H4 (cell line): ENCODE measurements around the gene MCCC2. TPM values are rescaled to one million over a fixed set of nuclear protein-coding genes. Genes with fewer than 3 reads are reported as not detected.

ENCODE experiments used
- total RNA-seq: library from RNA; depleted of rRNA; stranded (reverse); fragments of >200 nt; shearing (Covaris generic); gene quantifications from 2 replicates; pipeline ENCODE4 v1.2.3, GENCODE V29; 2014; rRNA removed

The MCCC2 gene
- total RNA-seq, 1 experiment from 2014 or later, result 46.2 TPM

Other genes starting within 250 kb of the MCCC2 start
- 8.0 and 11.1 TPM in 2 replicates for gene BDP1, start 131.7 kb upstream of the MCCC2 start, total RNA-seq
- not detected in 2 replicates for gene CARTPT, start 131.9 kb downstream of the MCCC2 start, total RNA-seq